ENCODE data around the gene GAPDH.
"Not testable (repeated sequence)": the region's sequence is repeated elsewhere in the genome, so short reads cannot be mapped to it uniquely, and the experiment has no call there.

GAPDH gene

DNA sequence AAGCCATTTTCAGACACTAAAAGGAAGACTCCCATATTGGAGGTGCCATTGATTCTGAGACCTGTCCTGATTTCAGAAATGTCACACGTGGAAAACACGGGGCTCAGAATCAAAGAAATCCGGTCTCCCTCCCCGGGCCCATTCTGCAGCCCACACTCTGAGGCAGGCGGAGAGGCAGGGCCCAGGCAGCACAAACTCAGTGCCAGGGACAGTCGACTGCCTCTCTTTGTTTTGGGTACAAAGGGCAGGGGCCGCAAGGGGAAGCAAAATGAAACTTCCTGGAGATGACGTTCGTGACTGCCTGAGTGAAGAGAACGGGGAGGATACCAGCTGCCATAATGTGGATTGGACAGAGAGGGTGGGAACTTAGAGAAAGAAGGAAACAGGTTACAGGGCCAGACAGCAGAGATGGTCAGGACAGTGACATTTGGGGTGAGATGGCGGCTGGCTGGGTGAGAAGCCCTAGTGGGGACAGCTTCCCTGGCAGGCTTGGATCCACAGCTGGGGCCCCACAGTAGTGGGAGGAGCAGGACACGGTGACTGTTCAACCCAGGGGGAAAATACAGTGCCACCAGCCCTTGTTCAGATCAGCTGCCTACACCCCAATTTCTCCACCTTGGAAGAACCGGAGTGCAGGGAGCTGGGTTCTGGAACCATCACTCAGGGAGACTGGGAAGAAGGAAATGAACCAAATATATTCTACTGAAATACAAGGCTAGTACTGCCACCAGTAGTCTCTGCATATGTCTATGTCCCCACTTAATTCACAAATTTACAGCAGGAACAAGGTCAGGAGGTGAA, 8.1 kb downstream of the GAPDH start:
- DNase-seq (ENCODE audit: low read depth in 2 of 2, low spot score in 1 of 2), result no peak

DNA sequence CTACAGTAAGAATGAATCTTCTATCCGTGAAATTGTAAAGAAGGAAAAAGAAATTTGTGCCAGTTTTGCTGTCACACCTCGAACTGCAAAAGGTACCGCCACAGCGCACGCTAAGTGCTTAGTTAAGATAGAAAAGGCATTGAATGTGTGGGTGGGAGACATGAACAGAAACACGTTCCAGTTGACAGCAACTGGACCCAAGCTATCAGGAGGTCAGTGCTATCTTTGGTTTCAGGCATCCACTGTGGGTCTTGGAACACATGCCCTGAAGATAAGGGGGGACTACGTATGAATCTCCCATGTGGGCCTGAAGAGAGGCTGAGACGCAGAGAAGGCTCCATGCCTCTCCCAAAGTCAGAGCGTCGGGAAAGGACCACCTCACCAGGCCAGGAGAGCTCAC, 11.7 kb downstream of the GAPDH start:
- no peak for DNase-seq (ENCODE audit: low read depth in 2 of 2, low spot score in 1 of 2)

DNA sequence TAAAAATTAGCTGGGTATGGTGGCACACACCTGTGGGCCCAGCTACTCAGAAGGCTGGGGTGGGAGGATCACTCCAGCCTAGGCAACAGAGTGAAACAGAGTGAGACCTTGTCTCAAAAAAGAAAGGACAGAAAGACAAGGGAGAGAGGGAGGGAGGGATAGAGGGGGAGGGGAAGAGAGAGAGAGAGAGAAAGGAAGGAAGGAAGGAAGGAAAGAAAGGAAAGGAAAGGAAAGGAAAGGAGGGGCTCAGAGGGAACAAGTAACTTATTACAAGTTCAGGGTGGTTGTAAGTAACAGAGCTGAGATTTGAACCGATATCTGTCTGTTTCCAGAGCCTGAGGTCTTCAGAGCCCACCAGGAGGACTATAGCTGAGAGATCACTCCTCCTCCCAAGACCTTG, 13.2 kb downstream of the GAPDH start:
- no peak for DNase-seq (ENCODE audit: low read depth in 2 of 2, low spot score in 1 of 2)

DNA sequence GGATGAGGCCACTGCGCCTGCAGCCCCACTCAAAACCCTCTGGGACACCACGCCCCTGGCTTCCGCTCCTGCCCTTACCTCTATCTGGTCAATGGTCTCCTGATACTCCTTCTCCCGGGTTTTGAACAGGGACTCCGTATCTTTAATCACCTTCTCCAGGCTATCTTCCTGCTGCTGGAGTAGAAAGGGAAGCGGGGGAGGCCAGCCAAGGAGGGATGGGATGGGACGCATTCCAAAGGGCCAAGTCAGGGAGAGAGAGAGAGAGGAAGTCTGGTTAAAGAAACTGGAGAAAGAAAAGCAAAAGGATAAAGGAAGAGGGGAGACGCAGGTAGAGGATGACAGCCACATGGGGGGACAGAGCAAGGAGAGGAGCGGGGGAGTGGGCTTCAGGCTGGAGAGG, 13.7 kb downstream of the GAPDH start:
- DNase-seq (ENCODE audit: low read depth in 2 of 2, low spot score in 1 of 2), result no peak

- DNase-seq (ENCODE audit: low read depth in 2 of 2, low spot score in 1 of 2), result no peak
Measured at GRCh38 chr12:6548556-6548955, 14.2 kb downstream of the GAPDH start.

DNA sequence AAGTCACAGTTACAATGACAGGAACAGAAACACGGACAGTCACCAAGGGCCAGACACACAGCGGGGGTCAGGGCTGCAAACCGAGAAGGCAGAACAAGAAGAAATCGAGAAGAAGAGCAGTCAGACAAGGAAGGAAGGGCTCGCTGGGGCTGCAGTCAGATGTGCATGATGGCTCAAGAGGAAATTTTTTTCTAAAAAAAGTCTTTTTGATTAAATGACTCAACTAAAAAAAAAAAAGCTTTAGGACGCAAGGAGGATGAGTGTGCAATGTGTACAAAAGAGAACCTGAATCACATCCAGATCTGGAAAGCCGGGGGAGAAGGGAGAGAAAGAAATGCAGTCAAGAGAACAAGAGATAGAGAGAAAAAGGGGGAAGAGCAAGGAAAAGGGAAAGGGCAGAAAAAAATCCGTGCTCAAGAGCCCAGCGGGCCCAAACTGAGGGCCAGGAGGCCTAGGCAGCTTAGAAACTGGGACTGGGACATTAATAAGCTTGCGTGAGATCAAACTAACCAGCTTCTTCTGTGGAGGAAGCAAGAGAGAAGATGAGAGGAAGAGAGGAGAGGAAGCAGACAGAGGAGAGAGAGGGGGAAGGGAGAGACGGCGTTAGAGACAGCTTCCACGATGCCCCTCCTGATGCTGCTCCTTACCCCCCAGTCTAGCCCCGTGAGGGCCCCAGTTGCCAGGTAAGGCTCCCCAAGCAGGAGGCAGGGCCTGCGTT, 14.8 kb downstream of the GAPDH start:
- no peak for DNase-seq (ENCODE audit: low read depth in 2 of 2, low spot score in 1 of 2)

GRCh38 chr12:6549684-6550151, 15.4 kb downstream of the GAPDH start:
- DNase-seq (ENCODE audit: low read depth in 2 of 2, low spot score in 1 of 2), result no peak

DNA sequence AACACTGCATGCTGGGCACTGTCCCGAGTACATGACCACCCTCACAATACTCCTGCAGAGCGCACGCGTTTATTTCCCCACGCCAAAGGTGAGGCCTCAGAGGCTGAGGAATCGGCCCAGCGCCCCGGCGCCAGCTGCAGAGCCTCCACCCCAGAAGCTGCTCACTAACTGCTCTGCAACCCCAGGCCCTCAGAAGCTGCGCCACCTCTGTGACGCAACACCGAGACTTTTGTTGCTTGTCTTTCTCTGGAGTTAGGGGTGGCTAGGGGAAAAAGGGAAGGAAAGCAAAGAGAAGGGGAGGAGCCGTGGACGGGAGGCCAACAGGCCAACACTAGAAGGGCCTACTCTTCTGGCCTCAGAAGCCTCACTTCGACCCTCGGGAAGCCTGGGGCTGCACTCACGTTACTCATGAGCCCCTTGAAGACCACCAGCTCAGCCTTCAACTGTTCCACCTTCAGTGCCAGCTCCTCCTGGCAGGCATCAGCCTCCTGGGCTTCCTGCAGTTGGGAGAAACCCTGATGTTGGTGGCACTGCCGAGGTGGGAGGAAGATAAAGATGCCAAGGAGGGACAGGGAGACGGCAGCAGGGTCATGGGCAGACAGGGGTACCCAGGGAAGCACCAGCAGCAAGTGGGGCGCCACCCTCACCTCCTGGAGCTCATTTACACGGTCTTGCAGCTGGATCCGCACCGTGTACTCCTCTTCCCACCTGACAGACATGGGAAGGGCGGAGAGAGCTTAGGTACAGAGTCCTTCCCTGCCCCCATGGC, 16.2 kb downstream of the GAPDH start:
- no peak for DNase-seq (ENCODE audit: low read depth in 2 of 2, low spot score in 1 of 2)

GRCh38 chr12:6551063-6551461, 16.7 kb downstream of the GAPDH start:
- DNase-seq (ENCODE audit: low read depth in 2 of 2, low spot score in 1 of 2), result no peak

DNA sequence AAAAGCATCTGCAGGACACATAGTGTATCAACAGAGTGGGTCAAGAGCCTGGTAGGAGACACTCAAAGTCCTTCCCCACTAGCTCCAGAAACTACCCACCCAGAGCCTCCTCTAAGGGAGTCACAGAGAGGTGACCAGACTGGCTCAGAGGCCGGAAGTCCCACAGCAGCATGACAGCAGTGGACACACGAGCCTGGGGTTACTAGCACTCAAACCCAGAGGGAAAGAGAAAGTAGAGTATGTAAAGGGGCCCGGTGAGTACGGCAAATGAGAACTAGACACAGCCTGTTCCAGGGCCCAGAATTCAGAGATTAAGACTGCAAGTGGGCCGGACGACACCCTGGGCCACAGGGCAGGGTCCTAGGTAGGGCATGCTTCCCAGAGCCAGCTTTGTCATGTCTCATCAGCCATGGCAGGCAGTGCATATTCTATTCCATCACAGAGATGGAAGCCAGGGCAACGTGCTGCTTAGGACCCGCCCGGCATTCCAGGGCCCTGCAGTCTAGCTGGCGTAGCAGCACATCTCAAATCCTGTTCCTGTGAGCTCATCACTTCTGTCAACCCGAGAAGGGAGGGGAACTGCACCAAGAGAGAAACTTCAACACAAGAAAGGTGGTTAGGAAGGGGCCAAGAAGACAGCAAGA, 17.3 kb downstream of the GAPDH start:
- no peak for DNase-seq (ENCODE audit: low read depth in 2 of 2, low spot score in 1 of 2)

DNA sequence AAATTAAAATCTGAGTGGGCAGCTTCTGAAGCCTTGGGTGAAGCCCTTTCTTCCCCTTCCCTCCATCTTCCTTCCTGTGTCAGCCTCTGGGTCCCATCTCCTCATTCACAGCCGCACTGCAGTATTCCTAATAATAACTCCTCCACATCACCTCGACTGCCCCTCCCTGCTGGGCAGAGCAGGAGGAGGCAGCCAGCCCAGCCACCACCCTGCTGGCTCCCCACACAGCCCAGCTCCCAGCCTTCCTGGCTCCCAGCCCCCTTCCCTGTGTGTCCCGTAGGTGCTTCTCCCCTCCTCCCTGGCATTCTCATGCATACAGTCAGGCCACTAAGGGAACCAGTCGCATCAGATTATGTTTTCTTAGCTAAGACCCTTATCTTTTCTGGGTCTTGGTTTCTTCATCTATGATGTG, 17.8 kb downstream of the GAPDH start:
- no peak for DNase-seq (ENCODE audit: low read depth in 2 of 2, low spot score in 1 of 2)

DNA sequence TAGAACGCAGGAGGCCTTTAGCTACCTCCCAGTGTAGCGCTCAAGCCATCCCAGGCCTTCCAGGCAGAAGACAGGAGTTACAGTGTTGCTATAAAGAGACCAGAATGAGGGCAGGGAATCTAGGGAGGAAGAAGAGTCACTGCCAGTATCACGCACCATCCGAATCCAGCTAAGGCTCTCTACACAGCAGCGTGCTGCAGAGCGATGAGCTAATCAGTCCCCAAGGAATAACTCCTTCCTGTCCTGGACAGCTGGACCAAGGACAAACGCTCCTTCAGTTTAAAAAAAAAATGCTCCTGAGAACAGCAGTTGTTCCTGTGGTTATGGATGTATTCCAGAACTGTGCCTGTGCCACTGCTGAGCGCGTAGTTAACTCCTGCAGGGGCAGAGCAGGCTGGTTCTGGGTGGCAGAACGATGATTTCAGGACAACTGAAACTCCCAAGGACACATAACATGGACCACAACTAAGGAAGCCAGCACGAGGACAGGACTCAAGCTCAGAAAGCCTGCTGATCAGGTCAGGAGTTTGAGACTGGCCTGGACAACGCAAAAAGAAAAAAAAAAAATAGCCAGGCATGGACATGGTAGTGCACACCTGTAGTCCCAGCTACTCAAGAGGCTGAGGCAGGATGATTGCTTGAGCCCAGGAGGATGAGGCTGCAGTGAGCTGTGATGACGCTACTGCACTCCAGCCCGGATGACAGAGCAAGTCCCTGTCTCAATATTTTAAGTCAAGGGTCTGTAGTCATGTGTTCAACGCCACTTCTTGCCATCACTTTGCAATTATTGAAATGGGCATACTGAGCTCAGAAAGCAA, 18.9 kb downstream of the GAPDH start:
- DNase-seq (ENCODE audit: low read depth in 2 of 2, low spot score in 1 of 2), result no peak

- DNase-seq (ENCODE audit: low read depth in 2 of 2, low spot score in 1 of 2), result no peak
Measured at GRCh38 chr12:6554168-6555017, 20.1 kb downstream of the GAPDH start.

GRCh38 chr12:6555018-6555691, 20.8 kb downstream of the GAPDH start:
- no peak for DNase-seq (ENCODE audit: low read depth in 2 of 2, low spot score in 1 of 2)

DNA sequence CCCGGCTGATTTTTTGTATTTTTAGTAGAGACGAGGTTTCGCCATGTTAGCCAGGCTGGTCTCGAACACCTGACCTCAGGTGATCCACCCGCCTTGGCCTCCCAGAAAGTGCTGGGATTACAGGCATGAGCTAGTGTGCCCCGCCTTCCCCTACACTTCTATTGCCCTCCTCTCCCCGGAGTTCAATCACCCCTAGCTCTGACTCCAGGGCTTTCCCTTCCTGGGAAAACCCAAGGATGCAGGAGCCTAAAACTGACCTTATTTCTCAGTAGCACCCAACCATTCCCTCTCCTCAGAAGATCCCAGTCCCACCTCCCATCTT, 22.1 kb downstream of the GAPDH start:
- not testable (repeated sequence) for DNase-seq (ENCODE audit: low read depth in 2 of 2, low spot score in 1 of 2)

GRCh38 chr12:6556857-6557256, 22.5 kb downstream of the GAPDH start:
- DNase-seq (ENCODE audit: low read depth in 2 of 2, low spot score in 1 of 2), result no peak

DNA sequence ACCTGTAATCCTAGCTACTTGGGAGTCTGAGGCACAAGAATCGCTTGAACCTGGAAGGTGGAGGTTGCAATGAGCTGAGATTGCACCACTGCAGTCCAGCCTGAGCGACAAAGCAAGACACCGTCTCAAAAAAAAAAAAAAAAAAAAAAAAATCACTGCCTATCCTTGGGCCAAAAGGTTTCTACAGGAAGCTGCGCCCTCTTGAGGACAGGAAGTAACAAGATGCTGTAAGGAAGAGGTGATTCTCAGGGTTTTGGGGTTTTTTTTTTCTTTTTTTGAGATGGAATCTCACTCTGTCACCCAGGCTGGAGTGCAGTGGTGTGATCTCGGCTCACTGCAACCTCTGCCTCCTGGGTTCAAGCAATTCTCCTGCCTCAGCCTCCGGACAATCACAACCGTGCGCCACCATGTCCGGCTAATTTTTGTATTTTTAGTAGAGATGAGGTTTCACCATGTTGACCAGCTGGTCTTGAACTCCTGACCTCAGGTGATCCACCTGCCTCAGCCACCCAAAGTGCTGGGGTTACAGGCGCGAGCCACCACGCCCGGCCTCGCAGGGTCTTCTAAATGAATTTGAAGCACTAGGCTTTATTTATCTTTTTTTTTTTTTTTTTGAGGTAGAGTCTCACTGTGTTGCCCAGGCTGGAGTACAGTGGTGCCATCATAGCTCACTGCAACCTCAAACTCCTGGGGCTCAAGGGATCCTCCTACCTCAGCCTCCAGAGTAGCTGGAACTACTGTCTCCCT, 23.9 kb downstream of the GAPDH start:
- not testable (repeated sequence) for DNase-seq (ENCODE audit: low read depth in 2 of 2, low spot score in 1 of 2)

DNA sequence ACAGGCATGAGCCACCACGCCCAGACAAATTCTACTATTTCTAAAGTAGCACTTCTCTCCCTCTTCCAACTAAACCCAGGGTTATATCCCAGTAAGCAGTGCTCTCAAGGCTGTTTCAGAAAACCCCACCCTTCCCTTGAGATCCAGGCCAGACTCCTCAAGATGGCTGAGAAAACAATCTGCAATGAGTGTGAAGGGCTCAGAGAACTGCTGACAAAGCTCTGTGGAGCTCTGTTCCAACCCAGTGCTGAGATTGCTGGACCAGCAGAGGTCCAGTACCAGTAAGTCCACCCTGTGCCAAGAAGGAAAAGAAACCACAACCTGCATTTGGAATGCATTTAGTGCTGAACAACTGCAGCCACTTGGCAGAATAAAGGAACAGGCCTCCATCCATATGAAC, 25.2 kb downstream of the GAPDH start:
- no peak for DNase-seq (ENCODE audit: low read depth in 2 of 2, low spot score in 1 of 2)

All from stimulated activated CD8-positive, alpha-beta memory T cell treated with anti-CD3 and anti-CD28 coated beads, Interleukin-4, amount 100 ng/mL, for 4 hours (primary cell).